H1 (cell line): ENCODE data around the gene PRPF31. TPM values are rescaled to one million over a fixed set of nuclear protein-coding genes. Genes with fewer than 3 reads are reported as not detected.

Experiments
- CTCF ChIA-PET: fragments of 300-600 bp; sonication (Branson Sonifier 250); formaldehyde crosslinking; loops from one replicate; lab custom pipeline; 2021; ENCODE audit not compliant: partially characterized antibody; lab: Charles Lee
- POLR2A ChIA-PET: fragments of 300-600 bp; sonication (Branson Sonifier 250); formaldehyde crosslinking; loops from one replicate; lab custom pipeline; 2021; ENCODE audit warnings: inconsistent platforms; ENCODE audit not compliant: partially characterized antibody; lab: Charles Lee
- DNase-seq, 2 experiments: peaks; one replicate each; pipeline versions ENCODE4 v3.0.0 to v3.0.0-alpha.2; 2010 to 2022; ENCODE audit warnings: low spot score in 2 of 2, low read depth in 1 of 2, mixed read lengths in 1 of 2
- FAIRE-seq: peaks from 2 replicates; lab custom pipeline; 2011; peaks lifted over from hg19 to GRCh38; lab: Jason Lieb, UNC
- H2AFZ ChIP-seq: 2 replicates; pipeline ENCODE4 v1.8.1; 2012; ENCODE audit warnings: low read length, inconsistent platforms
- H2AK5ac ChIP-seq: 2 replicates; pipeline ENCODE4 v1.6.1; 2013; ENCODE audit warnings: low read depth, low read length
- H2BK120ac ChIP-seq: replicated peaks from 2 replicates; pipeline ENCODE3; 2013; ENCODE audit warnings: low read depth, low read length, inconsistent platforms
- H2BK12ac ChIP-seq: 2 replicates; pipeline ENCODE4 v1.6.1; 2013; ENCODE audit warnings: low read depth, low read length
- H2BK15ac ChIP-seq: 2 replicates; pipeline ENCODE4 v1.6.1; 2013; ENCODE audit warnings: low read length
- H2BK20ac ChIP-seq: 2 replicates; pipeline ENCODE4 v1.6.1; 2013; ENCODE audit warnings: low read length
- H2BK5ac ChIP-seq: 2 replicates; pipeline ENCODE4 v1.6.1; 2013; ENCODE audit warnings: low read depth, low read length
- H3K14ac ChIP-seq: 2 replicates; pipeline ENCODE4 v1.6.1; 2013; ENCODE audit warnings: inconsistent platforms; ENCODE audit not compliant: insufficient read length
- H3K18ac ChIP-seq: 2 replicates; pipeline ENCODE4 v1.6.1; 2013; ENCODE audit warnings: low read length; ENCODE audit errors: extremely low read depth
- H3K23ac ChIP-seq: 2 replicates; pipeline ENCODE4 v1.6.1; 2013; ENCODE audit warnings: inconsistent platforms; ENCODE audit not compliant: insufficient read length
- H3K23me2 ChIP-seq: 2 replicates; pipeline ENCODE4 v1.6.1; 2013; ENCODE audit warnings: low read depth, low read length
- H3K27ac ChIP-seq: 2 replicates; pipeline ENCODE4 v1.6.1; 2011; ENCODE audit warnings: low read depth, low read length, inconsistent platforms
- H3K27me3 ChIP-seq, 4 experiments: replicated peaks in 1 of 4; 1 replicate in 1 of 4; 2 replicates in 3 of 4; pipeline versions ENCODE4 v1.6.1 to v1.8.1; 2011 to 2013; ENCODE audit warnings: low read length in 3 of 4, mild to moderate bottlenecking in 3 of 4, inconsistent platforms in 2 of 4, mixed read lengths in 2 of 4, moderate library complexity in 1 of 4; ENCODE audit not compliant: control insufficient read depth in 3 of 4, insufficient read depth in 3 of 4; ENCODE audit errors: extremely low read depth in 1 of 4
- H3K36me3 ChIP-seq, 4 experiments: 2 replicates each; pipeline versions ENCODE4 v1.6.1 to v1.8.1; 2011 to 2013; ENCODE audit warnings: mild to moderate bottlenecking in 4 of 4, low read length in 3 of 4, moderate library complexity in 2 of 4, control low read depth in 1 of 4, inconsistent platforms in 1 of 4; ENCODE audit not compliant: insufficient read depth in 4 of 4, control insufficient read depth in 2 of 4
- H3K4ac ChIP-seq: replicated peaks from 2 replicates; pipeline ENCODE3; 2013; ENCODE audit warnings: low read length, low read depth, mixed read lengths, inconsistent platforms; ENCODE audit not compliant: insufficient read length
- H3K4me1 ChIP-seq, 4 experiments: replicated peaks in 1 of 4; 1 replicate in 1 of 4; 2 replicates in 3 of 4; pipeline versions ENCODE4 v1.6.1 to v1.8.1; 2011 to 2013; ENCODE audit warnings: low read length in 3 of 4, inconsistent platforms in 2 of 4, mixed read lengths in 1 of 4; ENCODE audit not compliant: insufficient read depth in 4 of 4, control insufficient read depth in 3 of 4
- H3K4me2 ChIP-seq, 2 experiments: 2 replicates each; pipeline versions ENCODE4 v1.6.1 to v1.8.1; 2011 to 2013; ENCODE audit warnings: low read depth in 2 of 2, low read length in 2 of 2, control low read depth in 1 of 2, inconsistent platforms in 1 of 2, mild to moderate bottlenecking in 1 of 2; ENCODE audit not compliant: insufficient read depth in 1 of 2
- H3K4me3 ChIP-seq, 4 experiments: fragments of 200-600, 300-600 bp in 1 of 4; sonication (generic), shearing (Covaris generic), sonication (Bioruptor Twin) in 1 of 4; 2 replicates each; pipeline versions ENCODE4 v1.5.1 to v1.8.1; 2011 to 2016; ENCODE audit warnings: low read length in 4 of 4, low read depth in 3 of 4, control low read depth in 2 of 4, inconsistent platforms in 2 of 4, mild to moderate bottlenecking in 2 of 4, mixed read lengths in 1 of 4, moderate library complexity in 1 of 4; ENCODE audit not compliant: insufficient read depth in 2 of 4; ENCODE audit errors: extremely low read depth in 1 of 4
- H3K56ac ChIP-seq: replicated peaks from 2 replicates; pipeline ENCODE3; 2013; ENCODE audit warnings: low read depth, mild to moderate bottlenecking, mixed read lengths, low read length, inconsistent platforms; ENCODE audit not compliant: insufficient read length
- H3K79me1 ChIP-seq: 2 replicates; pipeline ENCODE4 v1.6.1; 2013; ENCODE audit warnings: low read depth, low read length, control low read depth
- H3K79me2 ChIP-seq, 2 experiments: 2 replicates each; pipeline versions ENCODE4 v1.6.1 to v1.8.1; 2012 to 2013; ENCODE audit warnings: low read length in 2 of 2, mild to moderate bottlenecking in 2 of 2, inconsistent platforms in 1 of 2; ENCODE audit not compliant: insufficient read depth in 2 of 2, control insufficient read depth in 1 of 2
- H3K9ac ChIP-seq, 4 experiments: replicated peaks in 1 of 4; 1 replicate in 1 of 4; 2 replicates in 3 of 4; pipeline versions ENCODE4 v1.6.1 to v1.8.1; 2011 to 2013; ENCODE audit warnings: low read depth in 3 of 4, low read length in 3 of 4, control low read depth in 2 of 4, mild to moderate bottlenecking in 2 of 4, moderate library complexity in 2 of 4, inconsistent platforms in 1 of 4; ENCODE audit errors: extremely low read depth in 1 of 4
- H3K9me3 ChIP-seq, 2 experiments: 2 replicates each; pipeline versions ENCODE4 v1.6.1 to v1.8.1; 2012 to 2013; ENCODE audit warnings: mild to moderate bottlenecking in 2 of 2, moderate library complexity in 2 of 2, control low read depth in 1 of 2, inconsistent platforms in 1 of 2, low read depth in 1 of 2, low read length in 1 of 2, mixed read lengths in 1 of 2; ENCODE audit not compliant: insufficient read depth in 2 of 2
- H4K20me1 ChIP-seq, 2 experiments: replicated peaks in 1 of 2; 2 replicates each; pipeline versions ENCODE3 to v1.8.1; 2011 to 2013; ENCODE audit warnings: inconsistent platforms in 2 of 2, low read length in 2 of 2, mild to moderate bottlenecking in 1 of 2; ENCODE audit not compliant: insufficient read depth in 2 of 2, control insufficient read depth in 1 of 2
- H4K5ac ChIP-seq: 2 replicates; pipeline ENCODE4 v1.6.1; 2013; ENCODE audit warnings: low read length, low read depth, mixed read lengths, inconsistent platforms; ENCODE audit not compliant: insufficient read length
- H4K8ac ChIP-seq: 2 replicates; pipeline ENCODE4 v1.8.0; 2013; ENCODE audit warnings: mild to moderate bottlenecking, moderate library complexity, low read length, inconsistent platforms; ENCODE audit not compliant: insufficient read depth; ENCODE audit errors: extremely low read depth
- H4K91ac ChIP-seq: replicated peaks from 2 replicates; pipeline ENCODE3; 2013; ENCODE audit warnings: low read length, mixed read lengths, inconsistent platforms; ENCODE audit not compliant: insufficient read length
- CBX5 ChIP-seq: fragments of 300-800, 300-1000 bp; sonication (generic); IDR thresholded peaks from 2 replicates; pipeline ENCODE4 v1.7.1; 2016; ENCODE audit warnings: antibody characterized with exemption, low read length, low read depth
- MAFK ChIP-seq: IDR thresholded peaks from 2 replicates; pipeline ENCODE4 v1.6.1; 2012; ENCODE audit warnings: low read depth, mild to moderate bottlenecking, improper control_type of control experiment, low read length
- NANOG ChIP-seq: IDR thresholded peaks from 2 replicates; pipeline ENCODE4 v1.6.1; 2011; ENCODE audit warnings: low read length, low read depth, mild to moderate bottlenecking, inconsistent platforms; ENCODE audit not compliant: insufficient read depth, poor library complexity, severe bottlenecking
- SP1 ChIP-seq: IDR thresholded peaks from 2 replicates; pipeline ENCODE4 v1.6.1; 2011; ENCODE audit warnings: low read depth, low read length
- SP2 ChIP-seq: IDR thresholded peaks from 2 replicates; pipeline ENCODE4 v1.6.1; 2012; ENCODE audit warnings: mild to moderate bottlenecking, low read length, inconsistent platforms
- TEAD4 ChIP-seq: IDR thresholded peaks from 2 replicates; pipeline ENCODE4 v1.6.1; 2012; ENCODE audit warnings: low read depth, low read length, inconsistent platforms, mixed read lengths
- WGBS, 2 experiments: shearing (Covaris generic) in 1 of 2; methylation state at CpG; one replicate each; pipeline versions ENCODE4 v1.1.6 to v1.1.7; 2013 to 2015; ENCODE audit warnings: low lambda C conversion rate in 2 of 2, mixed read lengths in 2 of 2, inconsistent platforms in 1 of 2, low coverage in 1 of 2, missing lambda C conversion rate in 1 of 2; ENCODE audit not compliant: insufficient replicate concordance in 2 of 2, insufficient coverage in 1 of 2, insufficient read length in 1 of 2; ENCODE audit errors: extremely low coverage in 1 of 2, missing lambda C conversion rate in 1 of 2; 5-methylcytosine and 5-hydroxymethylcytosine counted together
- polyA plus RNA-seq, 7 experiments: library from polyadenylated mRNA; depleted of rRNA in 3 of 7; stranded (reverse) in 5 of 7; unstranded in 2 of 7; fragments of >200 nt in 5 of 7; fragments of 200-250 nt in 2 of 7; gene quantifications; 1 replicate in 5 of 7; 2 replicates in 1 of 7; 4 replicates in 1 of 7; pipeline versions ENCODE4 v1.2.1 to v1.2.3, GENCODE V29; 2011 to 2013; ENCODE audit warnings: missing spikeins in 2 of 7, mixed read lengths in 2 of 7
- total RNA-seq: library from RNA; stranded (reverse); fragmentation: NEBNext Ultra II Directional; extraction: Animal tissue kit (Norgen Biotek cat#: 25700); gene quantifications from 2 replicates; pipeline ENCODE4 v1.2.1, GENCODE V29; 2021

The PRPF31 gene
- total and polyA plus RNA-seq, 2 of the 8 experiments (the other 6 are each of a cell fraction or from before 2014, with no cell fraction given): 51.1 to 97.4 TPM

DNA sequence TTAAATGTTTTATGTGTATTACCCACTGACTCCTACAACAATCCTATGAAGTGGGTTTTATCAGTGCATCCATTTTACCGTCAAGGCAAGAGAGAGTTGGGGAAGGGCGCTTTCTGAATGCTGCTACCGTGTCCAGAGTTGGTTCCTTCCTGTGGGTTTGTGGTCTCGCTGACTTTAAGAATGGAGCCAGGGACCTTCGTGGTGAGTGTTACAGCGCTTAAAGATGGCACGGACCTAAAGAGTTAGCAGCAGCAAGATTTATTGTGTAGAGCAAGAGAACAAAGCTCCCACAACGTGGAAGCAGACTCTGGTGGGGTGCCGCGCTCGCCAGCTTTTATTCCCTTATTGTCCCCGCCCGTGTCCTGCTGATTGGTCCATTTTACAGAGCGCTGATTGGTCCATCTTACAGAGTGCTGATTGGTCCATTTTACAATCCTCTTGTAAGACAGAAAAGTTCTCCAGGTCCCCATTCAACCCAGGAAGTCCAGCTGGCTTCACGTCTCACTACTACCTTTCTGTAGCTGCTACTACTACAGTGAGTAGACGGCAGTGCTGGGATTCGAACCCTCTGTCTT, 21.0 kb upstream of the PRPF31 start:
- FAIRE-seq: no peak
- no peak overlapping the region for H3K4ac ChIP-seq
- no peaks in the 10 kb centered on the region for H3K36me3 ChIP-seq
- no peak for TF ChIP-seq CBX5
- TF ChIP-seq MAFK: no peak
- no peak for TF ChIP-seq TEAD4
- TF ChIP-seq SP2: no peak
- 0 out of 2 replicates have a peak, but pooled peaks have one; percentile 12 for TF ChIP-seq SP1
- TF ChIP-seq NANOG: no peak
- TF ChIP-seq, all 59 proteins: peak for 1
- 88% methylated on average over 17 of the region's 17 CpGs; no CpG with 5 or more reads in 1 of the 2 experiments for WGBS, 2 experiments
- POLR2A ChIA-PET: interaction anchor here (1.0 to 6.1 kb wide), 11 partner anchors 12 to 227 kb away, joined by 3 to 37 read pairs (median 4); partner anchors contain the start of genes CNOT3, MYADM, PRPF31 and TFPT
- Histone ChIP-seq H3K14ac (no peak overlapping the region), H2AFZ (no peak overlapping the region), H3K4me3 (no peak overlapping the region), H3K79me1 (no peaks in the 10 kb centered on the region), H3K18ac (no peak overlapping the region), H3K27ac (no peak overlapping the region), H2AK5ac (no peak overlapping the region), H2BK20ac (no peak overlapping the region), H3K4me2 (peak overlapping the region in 1 of 2 experiments; percentile 51; a peak in 1 of 4 replicates), H3K9ac (no peak overlapping the region), H2BK120ac (no peak overlapping the region), H3K56ac (no peak overlapping the region), H3K79me2 (no peaks in the 10 kb centered on the region), H3K23me2 (peaks cover 13% of the 10 kb centered on the region; the same call in 1 of the 2 replicates), H4K91ac (no peak overlapping the region), H3K27me3 (peaks cover 6 to 29% (median 19%) of the 10 kb centered on the region in 4 experiments), H4K20me1 (no peaks in the 10 kb centered on the region), H2BK15ac (no peak overlapping the region), H2BK5ac (no peak overlapping the region), H3K9me3 (no peaks in the 10 kb centered on the region; a peak in 1 of 4 replicates), H3K23ac (no peak overlapping the region), H4K8ac (no peak overlapping the region), H3K4me1 (peaks cover 0 to 5% (median 2%) of the 10 kb centered on the region in 4 experiments; a peak in 4 of 7 replicates), H4K5ac (no peak overlapping the region), H2BK12ac (no peak overlapping the region)
- CTCF ChIA-PET: interaction anchor here (0.9 to 2.4 kb wide), 3 partner anchors 52 to 301 kb away, joined by 3 to 7 read pairs (median 5); no protein-coding TSS in a partner anchor
- DNase-seq: no peak
